Psoas muscle (tissue), 8 donors: ENCODE measurements around the gene PTPRD. TPM values are rescaled to one million over a fixed set of nuclear protein-coding genes. Genes with fewer than 3 reads are reported as not detected.

Source experiments
- ATAC-seq, 4 donors: fragments of 200-7000 bp; cut with Tn5 transposase; one replicate each; pipeline ENCODE4 v1.9.1; 2020; ENCODE audit warnings: moderate library complexity in 3 of 4, mild to moderate bottlenecking in 2 of 4
- DNase-seq, 2 donors: peaks; one replicate each; pipeline ENCODE4 v3.0.0-alpha.2; 2020
- H3K27ac ChIP-seq: fragments of 200-600 bp; one replicate; pipeline ENCODE4 v1.8.0; 2022
- H3K27me3 ChIP-seq, 3 donors: fragments of 200-600 bp in 1 of 3; one replicate each; pipeline versions ENCODE4 v1.6.1 to v1.8.0; 2013 to 2022; ENCODE audit warnings: low read length in 2 of 3, mild to moderate bottlenecking in 2 of 3, moderate library complexity in 1 of 3; ENCODE audit not compliant: insufficient read depth in 3 of 3
- H3K36me3 ChIP-seq, 2 donors: fragments of 200-600 bp in 1 of 2; one replicate each; pipeline versions ENCODE4 v1.6.1 to v1.8.0; 2013 to 2022; ENCODE audit warnings: low read depth in 1 of 2, mild to moderate bottlenecking in 1 of 2, moderate library complexity in 1 of 2; ENCODE audit not compliant: insufficient read depth in 1 of 2
- H3K4me1 ChIP-seq: fragments of 200-600 bp; one replicate; pipeline ENCODE4 v1.8.0; 2022
- H3K4me3 ChIP-seq: fragments of 200-600 bp; one replicate; pipeline ENCODE4 v1.8.0; 2022; ENCODE audit warnings: mild to moderate bottlenecking
- H3K9me3 ChIP-seq: fragments of 200-600 bp; one replicate; pipeline ENCODE4 v1.8.0; 2022
- CTCF ChIP-seq: fragments of 200-600 bp; IDR thresholded peaks from one replicate; pipeline ENCODE4 v1.8.0; 2022; ENCODE audit warnings: antibody characterized with exemption
- WGBS, 3 donors: extraction: QIAGEN DNeasy Blood & Tissue Kit; methylation state at CpG; one replicate each; pipeline versions ENCODE4 v1.1.6 to v1.1.7; 2013; 5-methylcytosine and 5-hydroxymethylcytosine counted together
- intact Hi-C, 2 donors: fragments of 100-400 bp; cut with DNase I; formaldehyde crosslinking; loops; one replicate each; pipeline versions ENCODE4 v1.11.0 to v1.14.2; 2022
- polyA plus RNA-seq, 3 donors: library from polyadenylated mRNA; stranded (reverse); fragments of 200-250 nt; gene quantifications; one replicate each; pipeline ENCODE4 v1.2.3, GENCODE V29; 2013
- total RNA-seq, 4 donors: library from RNA; stranded (reverse); fragmentation: NEBNext Ultra II Directional in 2 of 4; extraction: Animal tissue kit (Norgen Biotek cat#: 25700) in 2 of 4; gene quantifications; one replicate each; pipeline versions ENCODE4 v1.2.1 to v1.2.4, GENCODE V29; 2021 to 2023
- donor health status: healthy with polysubstance abuse.
- donor health status: DM: no; HTN: no; CAD: no; lungs with moderate emphysema.
- donor health status: Bipolar disorder and iron deficiency.
- donor health status: healthy.
- donor health status: DM: yes; HTN: yes; CAD: no.
- donor health status: DM: no; HTN: no; CAD: no.
- donor health status: DM: no; HTN: no; CAD: no.
- donor health status: DM: yes; HTN: yes; CAD: no.

PTPRD gene
- total and polyA plus RNA-seq, 7 donors: 0.44 to 3.1 (median 0.91) TPM

DNA sequence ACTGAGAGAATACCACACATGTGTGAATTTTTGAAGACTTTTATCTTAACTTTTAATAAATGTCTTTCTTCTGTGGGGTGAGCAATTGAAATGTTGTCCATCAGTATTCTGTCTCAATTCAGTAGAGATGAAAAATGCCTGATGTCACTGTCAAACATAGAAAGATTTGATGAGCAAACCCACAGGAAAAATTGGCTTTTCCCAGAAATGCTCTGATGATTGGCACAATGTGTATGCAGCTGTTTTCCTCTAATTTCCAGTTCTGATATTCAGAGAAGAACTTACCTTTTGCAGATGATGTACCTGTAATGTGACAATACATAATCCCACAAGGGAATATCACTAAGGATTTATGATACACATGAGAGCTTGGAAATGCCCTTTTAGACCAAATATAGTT, 340.0 kb downstream of the PTPRD start:
- no peak for TF ChIP-seq CTCF
- DNase-seq (no peak), ATAC-seq (no peak)
- Histone ChIP-seq H3K27ac (no peak overlapping the region), H3K36me3 (no peaks in the 10 kb centered on the region), H3K4me3 (no peak overlapping the region), H3K4me1 (no peaks in the 10 kb centered on the region), H3K27me3 (no peaks in the 10 kb centered on the region), H3K9me3 (no peaks in the 10 kb centered on the region)
- intact Hi-C loops: no loop called here

DNA sequence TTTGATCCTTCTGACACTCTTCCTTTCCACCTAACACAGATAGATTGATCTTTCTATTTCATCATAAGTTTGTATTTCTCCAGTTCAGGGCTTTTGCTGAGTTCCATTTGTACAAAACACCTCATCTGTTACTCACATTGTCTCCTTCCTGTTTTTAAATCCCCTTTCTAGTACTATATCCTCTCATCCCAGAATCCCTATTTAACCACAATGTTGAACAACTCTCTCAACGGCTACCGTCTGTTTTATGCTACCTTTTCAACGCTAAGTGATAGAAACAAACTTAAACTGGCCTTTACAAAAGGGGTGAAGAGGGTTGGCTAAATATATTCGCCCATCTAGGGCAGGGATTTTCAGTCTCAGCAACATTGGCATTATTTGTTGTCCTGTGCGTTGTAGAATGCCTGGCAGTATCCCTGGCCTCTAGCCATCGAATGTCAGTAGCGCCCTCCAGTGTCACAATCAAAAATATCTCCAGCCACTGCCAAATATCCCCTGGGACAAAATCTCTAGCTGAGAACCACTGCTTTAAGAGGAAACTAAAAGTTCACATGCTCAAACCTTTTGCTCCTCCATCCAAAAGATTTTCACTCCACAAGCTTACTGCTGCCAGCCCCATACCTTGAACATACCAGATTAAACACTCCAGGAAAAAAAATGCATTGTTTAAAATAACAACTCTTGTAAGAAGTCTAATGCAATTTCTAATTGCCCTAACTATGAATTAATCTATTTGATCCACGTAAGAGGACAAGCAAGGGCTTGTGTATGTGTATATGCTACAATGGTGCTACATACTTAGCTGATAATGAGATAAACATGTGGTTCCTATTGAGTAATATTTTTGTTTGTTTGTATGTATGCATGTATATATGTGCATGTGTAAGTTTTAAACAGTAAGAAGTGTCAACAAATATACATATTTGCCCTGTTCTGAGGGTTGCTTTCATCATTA, 344.0 kb downstream of the PTPRD start:
- 18 to 21% (median 19%) methylated on average over 8 of the region's 8 CpGs for WGBS, 3 donors
- Histone ChIP-seq H3K36me3 (no peaks in the 10 kb centered on the region), H3K27me3 (no peaks in the 10 kb centered on the region), H3K9me3 (no peaks in the 10 kb centered on the region), H3K27ac (no peak overlapping the region), H3K4me3 (no peak overlapping the region), H3K4me1 (no peaks in the 10 kb centered on the region)
- ATAC-seq (no peak), DNase-seq (no peak)
- intact Hi-C loops: no loop called here
- no peak for TF ChIP-seq CTCF

DNA sequence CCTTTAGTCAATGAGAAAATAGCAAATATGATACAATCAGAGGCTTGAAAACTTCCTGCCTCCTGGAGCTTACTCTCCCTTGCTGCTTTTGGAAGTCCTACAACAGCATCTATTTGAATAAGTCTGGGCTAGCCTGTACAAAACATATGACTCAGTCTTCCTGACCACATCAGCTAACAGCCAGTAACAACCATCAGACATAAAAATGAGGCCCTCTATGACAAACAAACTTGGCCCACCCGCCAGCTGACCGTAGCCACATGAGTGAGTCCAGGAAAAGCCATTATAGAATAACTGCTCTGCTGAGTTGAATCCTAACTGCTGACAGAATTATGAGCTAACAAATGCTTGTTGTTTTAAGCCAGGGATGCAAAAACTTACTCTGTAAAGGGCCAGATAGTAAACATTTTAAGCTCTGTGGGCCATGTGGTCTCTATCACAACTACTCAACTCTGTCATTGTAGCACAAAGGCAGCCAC, 347.6 kb downstream of the PTPRD start:
- Histone ChIP-seq H3K27me3 (no peaks in the 10 kb centered on the region), H3K27ac (no peak overlapping the region), H3K36me3 (no peaks in the 10 kb centered on the region), H3K4me1 (no peaks in the 10 kb centered on the region), H3K9me3 (no peaks in the 10 kb centered on the region), H3K4me3 (no peak overlapping the region)
- DNase-seq (no peak), ATAC-seq (no peak)
- intact Hi-C loops: no loop called here
- 57 to 69% (median 59%) methylated on average over 2 of the region's 2 CpGs for WGBS, 3 donors
- TF ChIP-seq CTCF: no peak

DNA sequence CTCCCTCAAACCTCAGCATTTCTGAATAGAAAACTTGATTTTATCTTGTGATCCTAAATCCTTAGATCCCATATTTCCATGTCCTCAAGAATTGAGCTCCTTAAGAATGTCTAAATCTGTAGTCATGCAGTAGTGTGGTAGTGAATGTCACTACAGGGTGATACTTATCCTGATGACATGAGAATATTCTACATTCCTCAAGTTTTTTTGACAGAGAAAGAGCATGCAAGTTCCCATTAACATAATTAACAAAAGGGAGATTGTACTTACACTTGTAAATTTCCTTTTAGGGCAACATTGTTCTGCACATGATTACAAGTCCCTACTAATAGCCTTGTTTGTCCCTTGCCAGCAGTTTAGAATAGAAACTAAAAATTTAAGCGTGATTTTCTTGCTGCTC, 352.3 kb downstream of the PTPRD start:
- intact Hi-C loops: no loop called here
- no peak for ATAC-seq

More for the DNA sequence above, 352.3 kb downstream of the PTPRD start:
- TF ChIP-seq CTCF: no peak
- H3K27me3 ChIP-seq: no peaks in the 10 kb centered on the region
- H3K4me1 ChIP-seq: no peaks in the 10 kb centered on the region
- no peaks in the 10 kb centered on the region for H3K36me3 ChIP-seq
- H3K4me3 ChIP-seq: no peak overlapping the region
- H3K27ac ChIP-seq: no peak overlapping the region
- no peak for DNase-seq
- 61 to 79% (median 78%) methylated on average over 1 of the region's 1 CpG for WGBS, 3 donors
- no peaks in the 10 kb centered on the region for H3K9me3 ChIP-seq
